Stomach (tissue), 9 donors: ENCODE results near the gene ARHGAP33. TPM values are rescaled to one million over a fixed set of nuclear protein-coding genes. Genes with fewer than 3 reads are reported as not detected.

Experiments used
- DNase-seq, 2 donors: peaks; one replicate each; pipeline versions ENCODE4 v3.0.0 to v3.0.0-alpha.2; 2013 to 2019
- H3K27ac ChIP-seq, 5 donors: fragments of 200-600 bp in 4 of 5; sonication (generic) in 4 of 5; one replicate each; pipeline ENCODE4 v1.5.1; 2013 to 2019; ENCODE audit warnings: mild to moderate bottlenecking in 1 of 5, moderate library complexity in 1 of 5
- H3K27me3 ChIP-seq, 3 donors: fragments of 200-600 bp; sonication (generic); one replicate each; pipeline ENCODE4 v1.5.1; 2017 to 2019; ENCODE audit warnings: mixed run types in 1 of 3
- H3K36me3 ChIP-seq, 4 donors: fragments of 200-600 bp; sonication (generic); 1 replicate in 3 of 4; 2 replicates in 1 of 4; pipeline ENCODE4 v1.5.1; 2016 to 2019
- H3K4me1 ChIP-seq, 4 donors: fragments of 200-600 bp; sonication (generic); one replicate each; pipeline ENCODE4 v1.5.1; 2016 to 2019
- H3K4me3 ChIP-seq, 4 donors: fragments of 200-600 bp; sonication (generic) in 3 of 4; one replicate each; pipeline ENCODE4 v1.5.1; 2016 to 2019; ENCODE audit warnings: mild to moderate bottlenecking in 1 of 4
- H3K9me3 ChIP-seq, 4 donors: fragments of 200-600 bp; sonication (generic); one replicate each; pipeline ENCODE4 v1.5.1; 2016 to 2019
- EP300 ChIP-seq: sonication (generic); formaldehyde crosslinking; IDR thresholded peaks from one replicate; pipeline ENCODE4 v1.6.1; 2017; ENCODE audit warnings: antibody characterized with exemption
- POLR2A ChIP-seq, 4 donors: fragments of 450-650 bp; IDR thresholded peaks; one replicate each; pipeline ENCODE4 v1.6.1; 2016; ENCODE audit warnings: antibody characterized with exemption in 4 of 4, control low read depth in 2 of 4, mild to moderate bottlenecking in 1 of 4, moderate library complexity in 1 of 4
- POLR2AphosphoS5 ChIP-seq, 3 donors: sonication (generic); formaldehyde crosslinking; IDR thresholded peaks; one replicate each; pipeline ENCODE4 v1.6.1; 2016; ENCODE audit warnings: antibody characterized with exemption in 3 of 3
- WGBS, 5 donors: extraction: QIAGEN DNeasy Blood & Tissue Kit in 3 of 5; methylation state at CpG; one replicate each; pipeline versions ENCODE4 v1.1.5 to v1.1.7; 2013 to 2018; 5-methylcytosine and 5-hydroxymethylcytosine counted together
- intact Hi-C: fragments of 100-400 bp; cut with DNase I; formaldehyde crosslinking; loops from one replicate; pipeline ENCODE4 v1.15.1; 2023; ENCODE audit warnings: low total_unique reads
- polyA plus RNA-seq, 3 donors: library from polyadenylated mRNA; stranded (reverse); fragments of 200-250 nt; gene quantifications; one replicate each; pipeline ENCODE4 v1.2.3, GENCODE V29; 2013
- total RNA-seq, 5 donors: library from RNA; depleted of rRNA; stranded (reverse); fragments of >200 nt; gene quantifications; one replicate each; pipeline versions ENCODE4 v1.1.0 to v1.2.3, GENCODE V29; 2014 to 2016
- TF ChIP-seq, protein P1 (sequence below), 7 experiments: fragments of 450-650 bp in 4 of 7; fragments of 200-600 bp in 3 of 7; sonication (generic) in 3 of 7; IDR thresholded peaks; one replicate each; pipeline ENCODE4 v1.5.1; 2016 to 2019; ENCODE audit warnings: antibody characterized with exemption in 7 of 7, control low read depth in 2 of 7, mild to moderate bottlenecking in 1 of 7
- donor health status: healthy with polysubstance abuse.
- donor health status: Bipolar disorder and iron deficiency.
- donor health status: healthy.

ARHGAP33 gene
- total and polyA plus RNA-seq, 8 donors = 1.4 to 73.6 (median 12.2) TPM

DNA sequence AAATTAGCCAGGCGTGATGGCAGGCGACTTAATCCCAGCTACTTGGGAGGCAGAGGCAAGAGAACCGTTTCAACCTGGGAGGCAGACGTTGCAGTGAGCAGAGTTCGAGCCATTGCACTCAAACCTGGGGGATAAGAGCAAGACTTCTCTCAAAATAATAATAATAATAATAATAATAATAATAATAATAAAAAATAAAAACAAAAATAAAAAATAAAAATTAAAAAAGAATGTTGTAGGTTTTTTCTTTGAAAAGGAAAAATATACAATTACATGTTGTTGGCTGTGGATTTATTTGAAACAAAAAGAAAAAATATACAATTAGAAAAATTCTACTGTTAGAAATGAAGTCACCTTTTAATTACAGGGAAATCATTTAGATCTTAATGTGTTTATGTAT, 48.8 kb downstream of the ARHGAP33 start:
- DNase-seq = no peak
- no peaks in the 10 kb centered on the region for H3K9me3 ChIP-seq
- H3K27me3 ChIP-seq = peaks cover 0 to 71% (median 8%) of the 10 kb centered on the region in 3 donors
- intact Hi-C loops = no loop called here
- H3K27ac ChIP-seq = no peak overlapping the region
- 77 to 89% (median 78%) methylated on average over 5 of the region's 5 CpGs for WGBS, 5 donors
- peaks cover 0 to 6% (median 0%) of the 10 kb centered on the region in 4 donors for H3K4me1 ChIP-seq
- TF ChIP-seq, protein P1, sequence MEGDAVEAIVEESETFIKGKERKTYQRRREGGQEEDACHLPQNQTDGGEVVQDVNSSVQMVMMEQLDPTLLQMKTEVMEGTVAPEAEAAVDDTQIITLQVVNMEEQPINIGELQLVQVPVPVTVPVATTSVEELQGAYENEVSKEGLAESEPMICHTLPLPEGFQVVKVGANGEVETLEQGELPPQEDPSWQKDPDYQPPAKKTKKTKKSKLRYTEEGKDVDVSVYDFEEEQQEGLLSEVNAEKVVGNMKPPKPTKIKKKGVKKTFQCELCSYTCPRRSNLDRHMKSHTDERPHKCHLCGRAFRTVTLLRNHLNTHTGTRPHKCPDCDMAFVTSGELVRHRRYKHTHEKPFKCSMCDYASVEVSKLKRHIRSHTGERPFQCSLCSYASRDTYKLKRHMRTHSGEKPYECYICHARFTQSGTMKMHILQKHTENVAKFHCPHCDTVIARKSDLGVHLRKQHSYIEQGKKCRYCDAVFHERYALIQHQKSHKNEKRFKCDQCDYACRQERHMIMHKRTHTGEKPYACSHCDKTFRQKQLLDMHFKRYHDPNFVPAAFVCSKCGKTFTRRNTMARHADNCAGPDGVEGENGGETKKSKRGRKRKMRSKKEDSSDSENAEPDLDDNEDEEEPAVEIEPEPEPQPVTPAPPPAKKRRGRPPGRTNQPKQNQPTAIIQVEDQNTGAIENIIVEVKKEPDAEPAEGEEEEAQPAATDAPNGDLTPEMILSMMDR (IDR thresholded peaks at IDR 0.05) = no peak
- TF ChIP-seq EP300 (no peak), POLR2AphosphoS5 (IDR thresholded peaks at IDR 0.05) (no peak), POLR2A (IDR thresholded peaks at IDR 0.05) (no peak)
- H3K4me3 ChIP-seq = no peak overlapping the region
- no peaks in the 10 kb centered on the region for H3K36me3 ChIP-seq

- no peak overlapping the region for H3K4me3 ChIP-seq
- no peaks in the 10 kb centered on the region for H3K9me3 ChIP-seq
- intact Hi-C loops = no loop called here
- peak; percentile 60 to 90 for DNase-seq
- H3K4me1 ChIP-seq = no peaks in the 10 kb centered on the region
- H3K27ac ChIP-seq = no peak overlapping the region
- 9 to 18% (median 12%) methylated on average over 12 of the region's 12 CpGs for WGBS, 5 donors
- H3K27me3 ChIP-seq = peaks cover 0 to 85% (median 15%) of the 10 kb centered on the region in 3 donors
- TF ChIP-seq, protein P1 (IDR thresholded peaks at IDR 0.05) = no peak
- no peak for TF ChIP-seq POLR2A (IDR thresholded peaks at IDR 0.05)
- no peaks in the 10 kb centered on the region for H3K36me3 ChIP-seq
These were observed 53.4 kb downstream of the ARHGAP33 start for GRCh38 chr19:35828692-35829301.

GRCh38 chr19:35830986-35831385, 55.6 kb downstream of the ARHGAP33 start:
- DNase-seq = no peak
- Histone ChIP-seq H3K27me3 (peaks cover 0 to 88% (median 24%) of the 10 kb centered on the region in 3 donors), H3K4me1 (no peaks in the 10 kb centered on the region), H3K27ac (no peak overlapping the region), H3K9me3 (no peaks in the 10 kb centered on the region), H3K36me3 (no peaks in the 10 kb centered on the region), H3K4me3 (no peak overlapping the region)
- 56 to 72% (median 67%) methylated on average over 8 to 18 of the region's 18 CpGs for WGBS, 5 donors
- TF ChIP-seq EP300 = no peak
- no peak for TF ChIP-seq POLR2A (IDR thresholded peaks at IDR 0.05)
- TF ChIP-seq POLR2AphosphoS5 (IDR thresholded peaks at IDR 0.05) = no peak
- TF ChIP-seq, protein P1 (IDR thresholded peaks at IDR 0.05) = no peak
- intact Hi-C loops = no loop called here

DNA sequence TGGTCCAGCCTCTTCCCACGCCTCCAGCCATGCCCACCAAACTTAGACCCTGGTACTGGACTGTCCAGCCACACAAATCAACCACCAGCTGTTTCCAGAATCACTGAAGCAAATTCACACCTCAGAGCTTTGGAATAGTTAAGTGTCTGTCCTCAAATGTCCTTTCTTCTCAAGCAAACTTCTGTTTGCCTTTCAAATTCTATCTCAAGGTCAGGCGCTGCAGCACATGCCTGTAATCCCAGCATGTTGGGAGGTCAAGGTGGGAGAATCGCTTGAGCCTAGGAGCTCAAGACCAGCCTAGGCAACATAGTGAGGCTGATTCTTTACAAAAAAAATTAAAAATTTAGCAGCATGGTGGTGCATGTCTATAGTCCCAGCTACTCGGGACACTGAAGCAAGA, 56.7 kb downstream of the ARHGAP33 start:
- no peak overlapping the region for H3K4me3 ChIP-seq
- no peak overlapping the region for H3K27ac ChIP-seq
- H3K4me1 ChIP-seq = no peaks in the 10 kb centered on the region
- TF ChIP-seq, protein P1 (IDR thresholded peaks at IDR 0.05) = no peak
- TF ChIP-seq POLR2A (IDR thresholded peaks at IDR 0.05) = no peak
- TF ChIP-seq EP300 = no peak
- TF ChIP-seq POLR2AphosphoS5 (IDR thresholded peaks at IDR 0.05) = no peak
- no peaks in the 10 kb centered on the region for H3K36me3 ChIP-seq
- no peak for DNase-seq
- no peaks in the 10 kb centered on the region for H3K9me3 ChIP-seq
- WGBS, 5 donors = 47 to 59% (median 52%) methylated on average over 4 of the region's 4 CpGs
- intact Hi-C loops = no loop called here
- peaks cover 0 to 85% (median 26%) of the 10 kb centered on the region in 3 donors for H3K27me3 ChIP-seq
